HG03558 (cell line): ENCODE measurements around the gene PCNT.
"Not testable (repeated sequence)": the region's sequence is repeated elsewhere in the genome, so short reads cannot be mapped to it uniquely, and the experiment has no call there.

Experiments used
- ATAC-seq: cut with Tn5 transposase; IDR thresholded peaks from one replicate; pipeline ENCODE4 v1.9.1; 2021; ENCODE audit warnings: moderate number of reproducible peaks; ENCODE audit not compliant: unreplicated experiment; ENCODE audit errors: extremely low read depth

Gene PCNT

GRCh38 chr21:46399686-46400085 lies 75.7 kb downstream of the PCNT start:
- no peak for ATAC-seq

DNA sequence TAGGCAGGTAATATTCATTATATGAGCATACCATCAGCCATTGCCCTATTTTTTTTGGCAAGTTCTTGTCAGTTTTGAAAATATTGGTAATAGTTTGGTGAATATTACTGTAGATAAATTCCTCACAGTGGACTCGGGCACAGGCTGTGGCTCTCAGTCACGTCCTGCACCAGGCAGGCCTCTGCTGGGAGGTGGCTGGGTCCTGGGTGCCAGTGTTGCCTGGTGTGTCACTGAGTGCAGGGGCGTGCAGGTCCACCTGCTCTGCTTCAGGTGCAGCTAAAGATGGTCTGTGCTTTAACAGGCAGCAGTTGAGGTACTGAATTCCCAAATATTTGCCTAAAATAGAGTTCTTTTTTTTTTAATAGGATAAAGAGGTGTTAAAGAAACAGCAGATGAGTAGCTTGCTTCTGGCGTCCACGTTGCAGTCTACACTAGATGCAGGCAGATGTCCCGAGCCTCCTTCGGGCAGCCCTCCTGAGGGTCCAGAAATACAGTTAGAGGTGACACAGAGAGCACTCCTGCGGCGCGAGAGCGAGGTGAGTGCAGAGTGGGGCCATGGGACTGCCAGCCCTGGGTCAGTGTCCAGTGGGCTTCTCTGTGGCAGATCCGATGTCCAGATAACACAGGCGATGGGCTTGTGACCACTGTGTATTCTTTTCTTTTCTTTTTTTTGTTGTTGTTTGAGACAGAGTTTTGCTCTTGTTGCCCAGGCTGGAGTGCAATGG lies 77.4 kb downstream of the PCNT start:
- ATAC-seq = no peak

GRCh38 chr21:46402421-46402820 lies 78.5 kb downstream of the PCNT start:
- no peak for ATAC-seq

GRCh38 chr21:46403234-46403811 lies 79.4 kb downstream of the PCNT start:
- ATAC-seq = not testable (repeated sequence)

- no peak for ATAC-seq
Observed at GRCh38 chr21:46404306-46404705, 80.3 kb downstream of the PCNT start.

DNA sequence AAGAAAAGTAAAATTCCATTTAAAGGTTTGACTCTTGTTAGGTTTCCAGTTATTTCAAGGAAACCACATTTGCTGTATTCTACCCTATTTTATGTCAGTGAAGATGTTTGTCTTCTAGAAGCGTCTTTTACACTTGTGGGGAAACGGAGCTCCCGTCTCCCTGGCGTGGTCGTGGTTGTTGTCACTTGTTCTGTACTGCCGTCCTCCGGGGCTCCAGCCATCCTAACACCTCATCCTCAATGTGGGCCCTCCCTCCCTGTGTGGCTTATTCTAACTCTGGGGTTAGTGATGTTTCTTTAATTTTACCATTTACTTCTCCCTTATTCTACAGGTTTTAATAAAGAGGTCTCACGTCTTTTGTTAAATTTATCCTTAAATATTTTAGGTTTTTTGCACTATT lies 82.0 kb downstream of the PCNT start:
- no peak for ATAC-seq

- ATAC-seq = no peak
Observed at GRCh38 chr21:46409641-46410406, 85.9 kb downstream of the PCNT start.

GRCh38 chr21:46410516-46410915 lies 86.6 kb downstream of the PCNT start:
- ATAC-seq = no peak

DNA sequence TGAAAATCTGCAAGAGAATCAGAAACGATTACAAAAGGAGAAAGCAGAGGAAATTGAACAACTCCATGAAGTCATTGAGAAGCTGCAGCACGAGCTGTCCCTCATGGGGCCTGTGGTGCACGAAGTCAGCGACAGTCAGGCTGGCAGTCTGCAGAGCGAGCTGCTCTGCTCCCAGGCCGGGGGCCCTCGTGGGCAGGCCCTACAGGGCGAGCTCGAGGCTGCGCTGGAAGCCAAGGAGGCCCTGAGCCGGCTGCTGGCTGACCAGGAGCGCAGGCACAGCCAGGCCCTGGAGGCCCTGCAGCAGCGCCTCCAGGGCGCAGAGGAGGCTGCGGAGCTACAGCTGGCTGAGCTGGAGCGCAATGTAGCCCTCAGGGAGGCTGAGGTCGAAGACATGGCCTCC lies 87.3 kb downstream of the PCNT start:
- no peak for ATAC-seq

- ATAC-seq = no peak
Observed at GRCh38 chr21:46411691-46412090, 87.7 kb downstream of the PCNT start.

DNA sequence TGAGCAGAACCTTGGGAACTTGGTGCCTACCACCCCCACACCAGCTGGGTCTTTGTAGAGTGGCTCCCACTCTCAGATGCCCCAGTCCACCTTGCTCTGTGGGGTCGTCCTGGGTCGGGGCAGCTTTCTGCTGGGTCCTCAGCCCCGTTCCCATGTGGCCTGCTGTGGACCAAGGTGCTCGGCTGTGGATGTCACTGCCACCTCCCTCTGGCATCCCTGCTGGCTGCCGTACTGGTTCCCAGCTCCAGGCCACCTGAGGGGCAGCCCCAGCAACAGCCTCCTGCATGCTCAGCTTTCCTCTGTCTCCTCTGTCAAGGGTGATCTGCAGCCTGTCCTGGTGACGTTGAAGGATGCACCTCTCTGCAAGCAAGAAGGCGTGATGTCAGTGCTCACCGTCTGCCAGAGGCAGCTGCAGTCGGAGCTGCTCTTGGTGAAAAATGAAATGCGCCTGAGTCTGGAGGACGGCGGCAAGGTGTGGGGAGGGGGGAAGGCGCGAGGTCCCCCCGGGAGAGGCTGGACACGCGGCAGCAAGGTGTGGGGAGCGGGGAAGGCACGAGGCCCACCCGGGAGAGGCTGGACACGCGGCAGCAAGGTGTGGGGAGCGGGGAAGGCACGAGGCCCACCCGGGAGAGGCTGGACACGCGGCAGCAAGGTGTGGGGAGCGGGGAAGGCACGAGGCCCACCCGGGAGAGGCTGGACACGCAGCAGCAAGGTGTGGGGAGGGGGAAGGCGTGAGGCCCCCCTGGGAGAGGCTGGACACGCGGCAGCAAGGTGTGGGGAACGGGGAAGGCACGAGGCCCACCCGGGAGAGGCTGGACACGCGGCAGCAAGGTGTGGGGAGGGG lies 88.8 kb downstream of the PCNT start:
- ATAC-seq = no peak

GRCh38 chr21:46413365-46413696 lies 89.4 kb downstream of the PCNT start:
- ATAC-seq = no peak

DNA sequence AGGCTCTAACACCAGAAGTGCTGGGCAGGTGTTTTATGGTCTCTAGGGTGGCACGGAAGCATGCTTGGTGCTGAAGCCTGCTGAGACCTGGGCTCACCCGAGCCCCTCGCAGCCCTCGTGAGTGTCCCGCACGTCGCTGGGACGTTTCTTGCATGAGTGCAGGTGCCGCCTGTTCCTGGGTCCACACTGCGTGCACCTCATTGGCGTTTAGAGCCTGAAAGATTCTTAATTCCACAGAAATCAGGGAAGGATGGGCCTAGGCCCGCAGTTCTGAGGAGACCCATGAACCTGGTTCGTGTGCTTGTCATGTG lies 91.0 kb downstream of the PCNT start:
- no peak for ATAC-seq

DNA sequence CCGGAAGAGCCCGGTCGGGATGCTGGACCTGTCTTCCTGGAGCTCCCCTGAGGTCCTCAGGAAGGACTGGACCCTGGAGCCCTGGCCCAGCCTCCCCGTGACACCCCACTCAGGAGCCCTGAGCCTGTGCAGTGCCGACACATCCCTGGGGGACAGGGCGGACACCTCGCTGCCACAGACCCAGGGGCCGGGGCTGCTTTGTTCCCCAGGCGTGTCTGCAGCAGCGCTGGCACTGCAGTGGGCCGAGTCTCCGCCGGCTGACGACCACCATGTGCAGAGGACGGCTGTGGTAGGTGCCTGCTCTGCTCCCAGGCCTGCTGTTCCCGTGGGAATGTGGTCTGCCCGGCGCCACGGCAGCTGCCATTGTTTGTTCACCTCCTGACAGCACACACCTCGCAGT lies 92.6 kb downstream of the PCNT start:
- no peak for ATAC-seq

GRCh38 chr21:46418265-46418946 lies 94.5 kb downstream of the PCNT start:
- ATAC-seq = no peak

- ATAC-seq = no peak
Observed at GRCh38 chr21:46420241-46421190, 96.6 kb downstream of the PCNT start.

DNA sequence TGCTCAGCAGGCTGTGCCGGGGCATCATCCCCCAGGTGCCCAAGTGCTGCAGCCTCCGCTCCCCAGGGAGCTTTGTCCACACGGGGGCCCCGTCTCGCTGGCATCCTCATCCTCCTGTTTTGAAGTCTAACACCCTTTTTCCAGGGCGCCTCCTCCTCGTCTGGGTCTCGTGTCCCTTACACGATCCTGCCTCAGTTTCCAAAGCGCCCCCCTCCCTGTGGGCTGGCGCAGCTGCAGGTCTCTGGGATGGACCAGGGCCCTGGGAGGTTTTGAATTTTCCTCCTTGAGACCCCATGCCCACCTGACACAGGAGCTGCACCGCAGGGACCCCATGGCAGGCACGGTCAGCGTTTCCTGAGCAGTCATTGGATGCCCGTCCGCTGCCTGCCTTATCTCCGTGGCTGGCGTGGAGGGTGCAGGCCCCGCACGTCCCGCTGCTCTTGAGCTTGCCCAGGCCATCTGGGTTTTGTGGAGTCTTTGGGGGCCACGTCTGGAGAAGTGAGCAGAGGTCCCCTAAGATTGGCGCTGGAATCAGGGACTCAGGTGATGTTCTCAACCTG lies 97.3 kb downstream of the PCNT start:
- ATAC-seq = no peak

GRCh38 chr21:46421756-46422555 lies 98.0 kb downstream of the PCNT start:
- no peak for ATAC-seq
